Measurements from ENCODE around the gene DNAJC17.
A peak's percentile ranks its signal among the peaks of the same experiment; 100 is the strongest.

Gene DNAJC17

DNA sequence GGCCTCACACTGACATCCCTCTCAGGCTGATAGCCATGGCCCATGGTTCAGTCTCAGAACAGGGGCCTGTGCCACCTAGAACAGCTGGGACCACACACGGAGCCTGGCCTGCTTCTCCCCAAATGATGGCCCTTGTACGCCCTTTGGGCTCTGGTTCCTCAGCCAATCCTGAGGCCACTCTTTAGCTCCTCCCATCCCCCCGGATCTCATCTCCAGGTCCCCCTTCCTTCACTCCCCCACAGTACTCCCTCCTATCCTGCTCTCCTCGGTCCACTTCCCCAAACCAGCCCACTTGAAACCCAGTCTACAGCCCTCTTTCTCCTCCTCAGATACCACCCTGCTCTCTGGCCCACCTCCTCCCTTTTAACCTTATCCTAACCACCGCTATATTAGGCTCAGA is 18.2 kb downstream of the DNAJC17 start:
- DNase-seq, result no peak

DNA sequence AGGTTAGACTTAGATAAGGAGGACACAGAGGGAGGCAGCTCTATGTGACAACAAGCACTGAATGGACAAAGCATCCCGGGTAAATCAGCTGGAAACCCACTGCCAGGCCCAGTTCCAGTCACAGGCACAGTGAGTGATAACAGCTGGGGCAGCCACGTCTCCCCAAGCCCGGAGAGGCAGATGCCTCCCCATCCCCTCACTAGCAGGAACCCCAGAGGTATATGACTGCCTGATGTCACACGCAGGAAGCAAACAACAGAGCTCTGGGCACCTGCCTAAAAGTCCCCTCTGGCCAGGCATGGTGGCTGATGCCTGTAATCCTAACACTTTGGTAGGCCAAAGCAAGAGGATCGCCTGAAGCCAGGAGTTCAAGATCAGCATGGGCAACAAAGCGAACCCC is 19.3 kb downstream of the DNAJC17 start:
- DNase-seq, result no peak

- DNase-seq, result no peak
These were observed 19.9 kb downstream of the DNAJC17 start for GRCh38 chr15:40787344-40787841.

- DNase-seq, result no peak
These were observed 21.5 kb downstream of the DNAJC17 start for GRCh38 chr15:40785814-40786213.

DNA sequence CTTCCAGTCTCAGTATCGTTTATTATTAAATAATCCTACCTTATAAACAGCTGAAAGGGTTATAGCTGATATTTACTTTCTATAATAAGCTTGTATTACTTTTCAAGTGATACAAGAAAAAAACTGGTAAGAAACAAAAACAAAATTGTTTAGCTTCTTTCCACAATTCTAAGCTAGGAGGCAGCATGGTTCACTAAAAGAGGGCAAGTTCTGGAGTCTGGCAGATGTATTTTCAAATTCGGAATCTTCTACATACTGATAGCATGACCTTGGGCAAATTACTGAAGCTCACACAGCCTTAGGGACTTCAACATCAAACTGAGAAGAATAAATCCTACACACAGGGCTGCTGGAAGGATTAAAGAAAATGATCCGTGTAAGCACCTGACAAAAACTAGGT is 22.1 kb downstream of the DNAJC17 start:
- no peak for DNase-seq

- peak in 1 of 2 experiments; percentile 27 for DNase-seq
These were observed 24.6 kb downstream of the DNAJC17 start for GRCh38 chr15:40782609-40783227.

GRCh38 chr15:40776537-40777141 is 30.6 kb downstream of the DNAJC17 start:
- DNase-seq, result no peak

- no peak for DNase-seq
These were observed 31.3 kb downstream of the DNAJC17 start for GRCh38 chr15:40775740-40776536.

- DNase-seq, result no peak
These were observed 32.3 kb downstream of the DNAJC17 start for GRCh38 chr15:40775007-40775406.

DNA sequence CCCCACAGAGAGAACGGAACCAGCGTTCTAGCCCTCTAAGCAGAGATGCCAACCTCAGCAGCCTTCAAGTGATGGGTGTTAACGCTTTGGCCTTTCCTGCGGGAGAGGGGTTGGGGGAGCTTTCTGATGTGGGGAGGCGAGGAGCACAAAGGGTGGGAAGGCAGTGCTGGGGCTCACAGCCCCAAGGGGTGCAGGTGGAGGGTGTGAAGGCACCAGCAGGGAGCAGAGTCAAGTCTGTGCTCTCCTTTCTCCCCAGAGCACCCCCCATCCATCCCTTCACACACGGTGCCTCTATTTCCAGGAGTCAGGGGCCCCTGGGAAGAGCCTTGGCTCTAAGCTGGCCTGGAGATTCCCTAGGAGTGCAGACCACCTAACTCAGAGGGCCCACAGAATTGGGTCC is 33.4 kb downstream of the DNAJC17 start:
- no peak for DNase-seq

GRCh38 chr15:40773496-40773895 is 33.8 kb downstream of the DNAJC17 start:
- no peak for DNase-seq

DNA sequence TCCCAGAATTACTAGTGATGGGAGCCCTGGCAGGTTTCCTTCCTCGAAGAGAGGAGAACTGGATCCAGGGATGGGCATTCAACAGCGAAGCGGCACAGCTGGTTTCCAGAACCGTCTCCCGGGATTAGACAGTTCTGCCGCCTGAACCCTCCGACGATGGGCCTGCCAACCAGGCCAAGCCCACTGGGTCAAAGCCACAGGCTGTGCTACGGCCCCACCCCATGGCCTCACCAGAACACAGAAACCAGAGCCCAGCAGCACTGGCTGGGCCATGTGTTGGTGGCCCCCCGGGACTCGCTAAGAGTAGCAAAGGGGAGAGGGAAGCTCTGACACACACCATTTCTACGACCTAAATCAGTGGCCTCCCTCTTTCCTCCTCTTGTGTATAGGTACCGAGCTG is 35.3 kb downstream of the DNAJC17 start:
- DNase-seq, result no peak

GRCh38 chr15:40771242-40771641 is 36.0 kb downstream of the DNAJC17 start:
- DNase-seq, result no peak

DNA sequence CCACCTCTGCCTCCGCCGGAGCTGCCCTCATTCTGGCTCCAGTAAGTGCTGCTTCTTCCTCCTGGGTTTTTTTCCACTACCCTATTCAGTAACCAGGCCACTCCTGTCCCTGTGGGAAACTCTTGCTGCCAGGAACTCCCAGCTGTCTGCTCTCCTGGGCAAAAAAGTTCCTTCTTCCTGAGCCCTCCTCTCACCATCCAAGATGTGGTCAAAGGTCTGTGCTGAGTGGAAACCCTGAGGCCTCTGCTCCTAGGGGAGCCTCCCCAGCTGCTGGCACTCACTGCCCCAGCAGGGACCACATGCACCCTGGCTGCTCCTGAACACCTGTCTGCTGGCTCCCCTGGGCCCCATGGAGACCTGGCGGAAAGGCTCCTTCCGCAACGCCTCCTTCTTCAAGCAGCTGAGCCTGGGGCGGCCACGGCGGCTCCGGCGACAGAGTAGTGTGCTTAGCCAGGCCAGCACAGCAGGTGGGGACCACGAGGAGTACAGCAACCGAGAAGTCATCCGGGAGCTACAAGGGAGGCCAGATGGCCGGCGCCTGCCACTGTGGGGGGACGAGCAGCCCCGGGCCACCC is 37.0 kb downstream of the DNAJC17 start:
- DNase-seq, result peak in 1 of 2 experiments; percentile 17

DNA sequence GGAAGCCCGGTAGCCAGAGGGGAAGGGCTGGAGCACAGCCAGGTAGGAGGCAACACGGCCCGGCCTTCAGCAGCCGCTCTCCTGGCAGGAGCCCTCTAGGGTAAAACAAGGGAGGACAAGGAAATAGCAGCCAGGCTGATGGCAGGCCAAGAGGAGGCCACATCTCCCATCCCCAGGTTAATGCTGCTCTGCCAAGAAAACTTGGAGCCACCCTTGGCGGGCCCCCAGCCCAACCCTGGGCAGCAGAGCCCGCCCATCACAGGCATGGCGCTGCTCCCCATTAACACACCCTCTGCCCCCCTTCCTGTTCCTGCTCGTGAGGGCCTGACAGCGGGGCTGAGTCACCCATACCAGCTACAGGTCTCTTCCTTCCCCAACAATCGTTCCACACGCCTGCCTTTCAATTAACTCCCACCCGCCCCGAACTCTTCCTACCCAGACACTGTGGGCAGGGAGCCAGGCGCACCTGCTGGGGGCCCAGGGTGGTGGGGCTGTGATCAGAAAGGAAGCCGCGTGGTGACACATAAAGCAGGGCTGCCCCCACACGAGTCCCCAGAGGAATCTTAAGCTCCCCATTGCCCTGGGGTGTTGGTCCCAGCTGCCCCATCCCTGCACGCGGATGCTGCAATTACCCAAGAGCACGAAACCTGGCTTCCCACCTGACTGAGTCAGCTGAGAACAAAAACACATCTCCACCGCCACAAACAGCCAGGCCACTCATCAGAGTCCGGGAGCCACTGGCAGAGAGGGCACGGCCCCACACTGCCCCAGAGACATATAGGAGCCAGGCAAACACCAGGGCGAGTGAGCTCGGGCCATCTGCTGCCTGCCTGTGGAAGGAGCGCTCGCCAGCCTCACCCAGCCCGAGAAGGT is 37.8 kb downstream of the DNAJC17 start, which contains the start of gene C15orf62:
C15orf62 (plus strand) TSS at position 707 of the 873 bp plus-strand sequence. CDS start 516 bp downstream, outside the sequence.
- DNase-seq, result peak in 1 of 2 experiments; percentile 38

DNA sequence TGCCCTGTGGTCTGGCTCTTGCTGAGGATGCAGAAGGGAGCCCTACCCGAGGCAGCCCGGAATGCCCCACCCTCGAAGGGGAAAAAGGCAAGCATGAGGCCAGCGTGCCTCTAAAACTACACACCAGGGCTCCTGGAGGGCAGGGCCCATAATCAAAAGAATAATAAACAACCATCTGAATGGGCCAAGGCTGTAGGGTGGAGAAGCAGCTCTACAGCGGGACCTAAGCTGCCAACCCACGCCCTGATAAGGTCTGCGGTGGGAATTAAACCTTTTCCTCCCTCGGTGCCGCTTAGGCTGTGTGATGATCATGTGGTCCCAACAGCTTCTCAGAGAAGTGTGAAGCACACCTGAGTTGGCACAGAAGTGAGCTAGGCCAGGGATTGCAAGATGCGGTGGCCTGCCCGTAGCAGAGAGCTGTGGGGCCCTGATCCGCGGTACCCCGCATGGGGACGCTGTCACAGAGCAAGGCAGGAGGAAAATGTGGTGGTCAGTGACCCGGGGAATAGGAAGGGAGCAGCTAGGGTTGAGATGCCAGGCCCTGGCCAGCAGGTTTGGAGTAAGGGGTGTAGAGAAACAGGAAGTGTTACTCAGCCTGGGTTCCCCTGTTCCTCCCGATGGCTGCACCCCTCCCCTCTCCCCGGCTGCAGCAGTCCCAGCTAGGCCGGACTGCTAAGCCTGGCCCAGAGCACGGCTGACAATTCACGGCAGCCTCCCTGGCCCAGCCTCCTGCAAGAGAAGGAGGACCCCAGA is 38.6 kb downstream of the DNAJC17 start:
- DNase-seq, result no peak

DNA sequence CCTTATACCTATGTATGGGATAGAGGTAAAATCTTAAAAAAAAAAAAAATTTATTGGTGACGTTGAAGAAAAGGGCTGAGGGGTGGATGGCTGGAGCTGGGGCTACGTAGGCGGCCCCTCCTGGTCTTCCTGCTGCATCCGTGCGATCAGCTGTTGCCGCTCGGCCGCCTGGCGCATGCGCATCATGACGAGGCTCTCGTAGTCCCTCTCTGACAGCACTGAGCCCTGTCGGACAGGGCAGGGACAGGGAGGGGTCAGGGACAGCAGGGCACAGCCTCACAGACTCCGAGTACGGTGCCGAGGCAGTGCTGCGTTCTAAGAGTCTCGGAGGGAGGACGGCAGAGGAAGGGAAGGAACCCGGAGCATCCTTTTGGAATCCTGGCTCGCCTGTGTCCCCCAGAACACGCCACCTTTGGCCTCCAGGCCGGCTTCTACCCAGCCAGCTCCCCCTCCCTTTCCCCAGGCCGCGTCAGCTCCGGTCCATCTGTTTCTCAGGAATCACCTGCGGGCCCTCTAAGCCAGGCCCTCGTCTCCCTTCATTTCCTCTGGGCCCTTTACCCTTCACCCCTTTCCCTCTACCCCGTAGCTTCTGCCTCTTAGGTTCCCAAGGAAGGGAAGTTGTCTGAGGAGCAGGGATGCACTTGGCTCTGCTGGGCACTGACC is 39.3 kb downstream of the DNAJC17 start:
- peak; percentile 6 to 44 for DNase-seq

DNA sequence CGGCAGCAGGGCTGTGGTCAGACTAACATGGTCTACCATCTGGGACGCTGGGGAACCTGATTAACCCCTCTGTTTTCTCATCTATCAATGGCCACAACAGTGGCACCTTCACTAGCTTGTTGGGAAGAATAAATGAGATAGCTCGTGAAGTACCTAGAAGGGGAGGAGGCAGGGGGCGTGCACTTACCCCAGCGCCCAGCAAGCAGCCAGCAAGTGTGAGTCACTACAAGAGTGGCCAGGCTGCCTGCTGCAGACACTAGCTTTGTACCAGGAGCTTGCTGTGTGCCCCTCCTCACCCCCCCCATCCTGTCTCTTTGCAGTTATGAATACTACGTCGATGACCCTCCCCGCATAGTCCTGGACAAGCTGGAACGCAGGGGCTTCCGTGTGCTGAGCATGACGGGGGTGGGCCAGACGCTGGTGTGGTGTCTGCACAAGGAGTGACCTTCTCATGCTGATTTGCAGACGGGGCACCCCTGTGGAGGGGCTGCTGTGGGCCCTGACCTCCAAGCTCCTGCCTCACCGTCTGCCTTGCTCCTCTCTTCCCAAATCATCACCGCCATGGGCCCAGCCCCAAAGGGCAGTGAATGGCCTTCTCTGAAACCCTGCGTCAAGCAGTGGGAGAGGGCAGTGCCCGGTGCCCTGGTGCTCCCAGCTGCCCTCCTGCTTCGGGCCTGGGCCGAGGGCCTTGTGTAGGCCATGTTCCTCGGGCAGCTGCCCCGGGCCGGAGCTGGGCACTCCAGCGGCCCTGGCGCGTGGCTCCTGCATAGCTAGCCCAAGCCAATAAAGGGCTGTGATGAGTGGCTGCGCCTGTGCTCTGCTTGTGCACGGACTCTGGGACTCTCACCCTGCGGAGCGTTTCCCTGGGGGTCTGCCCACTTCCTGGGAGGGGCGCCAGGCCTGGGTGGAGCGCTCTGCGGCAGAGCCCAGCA is 40.1 kb downstream of the DNAJC17 start:
- DNase-seq, result no peak

DNA sequence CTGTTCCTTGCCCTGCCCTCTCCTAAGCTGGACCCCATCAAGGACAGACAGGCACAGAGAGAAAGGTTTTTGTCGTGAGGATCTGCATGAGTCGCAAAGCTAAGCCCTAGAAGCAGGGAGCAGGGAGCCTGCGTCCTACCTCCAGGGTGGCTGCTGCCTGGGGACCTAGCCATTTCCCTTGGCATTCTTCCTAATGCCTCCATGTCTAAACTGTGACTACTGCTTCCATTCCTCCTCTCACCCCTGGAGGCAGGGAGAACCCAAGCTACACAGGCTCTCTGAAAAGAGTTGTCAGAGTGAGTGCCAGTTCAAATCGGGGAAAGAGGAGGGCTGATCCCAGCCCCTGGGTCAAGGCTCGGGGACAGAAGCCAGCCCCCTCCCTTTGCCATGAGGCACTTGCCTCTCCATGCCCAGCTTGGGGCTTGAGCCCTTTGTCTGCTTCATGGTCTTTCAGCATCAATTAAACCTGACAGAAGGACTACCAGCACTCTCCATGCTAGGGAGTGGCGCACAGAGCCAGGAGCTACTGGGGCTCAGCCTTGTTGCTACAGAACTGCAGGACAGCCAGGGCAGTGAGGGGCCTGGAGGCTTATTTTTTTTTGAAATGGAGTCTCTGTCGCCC is 41.0 kb downstream of the DNAJC17 start:
- no peak for DNase-seq
